ENCODE data around the gene SLC5A3.

SLC5A3 gene

DNA sequence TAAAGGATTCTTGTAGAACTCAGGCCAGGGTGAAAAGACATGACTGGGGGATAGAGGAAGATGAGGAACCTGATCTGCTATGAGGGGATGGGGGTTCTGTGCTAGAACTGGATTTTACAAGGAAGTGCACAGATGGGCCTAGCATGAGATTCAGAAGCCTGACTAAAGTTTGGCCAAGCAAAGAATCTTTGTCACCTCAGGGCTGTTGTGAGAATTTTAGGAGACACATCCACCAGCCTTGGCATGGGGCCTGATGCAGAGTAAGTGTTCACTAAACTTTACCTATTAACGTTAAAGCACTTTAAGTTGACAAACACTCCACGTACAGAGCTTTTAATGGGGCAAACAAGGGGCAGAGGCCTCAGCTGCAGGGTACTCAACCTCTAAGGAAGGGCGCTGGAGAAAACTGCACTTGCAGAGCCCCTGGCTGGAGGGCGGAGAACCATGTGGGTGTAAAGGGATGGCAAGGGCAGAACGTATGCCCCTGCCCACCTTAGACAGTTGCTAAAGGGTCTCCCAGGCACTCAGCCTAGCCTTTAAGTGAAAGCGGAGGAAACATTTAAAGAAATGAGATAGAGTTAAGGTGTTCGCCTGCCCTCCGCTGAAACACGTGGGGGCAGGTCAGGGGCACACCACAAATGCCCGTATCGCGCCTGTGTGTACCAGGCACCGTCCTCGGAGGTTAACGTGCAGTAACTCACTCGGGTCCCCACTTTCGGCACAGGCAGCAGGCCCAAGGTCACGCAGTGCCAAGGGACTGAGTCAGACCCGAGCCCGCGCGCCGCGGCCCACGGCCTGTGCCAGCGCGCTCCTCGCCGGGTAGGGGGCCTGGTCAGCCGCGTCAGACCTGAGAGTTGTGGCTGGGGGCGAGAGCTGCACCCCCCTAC is 990 bp upstream of the SLC5A3 start:
- TF ChIP-seq TARDBP (IDR thresholded peaks at IDR 0.05) (no peak), LEF1 (IDR thresholded peaks at IDR 0.05; ENCODE audit: borderline replicate concordance) (no peak)
- DNase-seq (ENCODE audit: extremely low spot score): no peak
- ChIA-PET CTCF (interaction anchor here (0.8 to 1.0 kb wide), 2 partner anchors 105 to 148 kb away, joined by 3 to 4 read pairs; no protein-coding TSS in a partner anchor), POLR2A (interaction anchor here (0.8 to 1.4 kb wide), 3 partner anchors 9 to 96 kb away, joined by 3 to 4 read pairs (median 4); no protein-coding TSS in a partner anchor)

DNA sequence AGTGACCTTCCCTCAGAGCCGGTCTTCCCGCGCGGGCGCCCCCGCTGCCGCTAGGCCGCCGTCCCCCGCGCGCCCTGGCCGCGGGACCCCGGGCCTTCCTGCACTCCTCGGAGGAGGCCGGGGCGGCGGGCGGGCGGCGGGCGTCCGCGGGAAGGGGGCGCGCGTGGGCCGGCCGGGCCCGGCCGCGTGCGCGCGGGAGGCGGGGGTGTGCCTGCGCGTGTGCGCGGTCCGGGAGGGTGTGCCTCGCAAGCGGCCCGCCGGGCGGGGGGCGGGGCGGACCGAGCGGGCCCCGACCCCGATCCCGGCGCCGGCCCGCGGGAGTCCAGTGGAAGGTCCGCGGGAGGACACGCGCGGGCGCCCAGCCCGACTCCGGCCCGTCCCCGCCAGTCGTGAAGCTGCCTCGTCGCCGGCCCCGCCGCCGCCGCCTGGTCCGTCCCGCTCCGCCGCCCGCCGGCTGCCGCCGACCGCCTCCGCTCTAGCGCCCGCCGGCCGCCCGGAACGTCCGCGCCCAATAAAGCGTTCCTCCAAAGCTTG is 438 bp downstream of the SLC5A3 start:
- TF ChIP-seq FOXK2 (IDR thresholded peaks at IDR 0.05): no peak
- TF ChIP-seq FOXA1 (IDR thresholded peaks at IDR 0.05): no peak
- no peak for TF ChIP-seq NFRKB (IDR thresholded peaks at IDR 0.05)
- TF ChIP-seq TARDBP (IDR thresholded peaks at IDR 0.05): no peak
- DNase-seq (ENCODE audit: extremely low spot score): peak; percentile 50
- ChIA-PET POLR2A (interaction anchor here (0.7 to 1.4 kb wide), 5 partner anchors 15 to 274 kb away, joined by 3 to 4 read pairs (median 4); no protein-coding TSS in a partner anchor), CTCF (interaction anchor here (1.0 kb wide), 1 partner anchor 150 kb away, joined by 4 read pairs; no protein-coding TSS in a partner anchor)

DNA sequence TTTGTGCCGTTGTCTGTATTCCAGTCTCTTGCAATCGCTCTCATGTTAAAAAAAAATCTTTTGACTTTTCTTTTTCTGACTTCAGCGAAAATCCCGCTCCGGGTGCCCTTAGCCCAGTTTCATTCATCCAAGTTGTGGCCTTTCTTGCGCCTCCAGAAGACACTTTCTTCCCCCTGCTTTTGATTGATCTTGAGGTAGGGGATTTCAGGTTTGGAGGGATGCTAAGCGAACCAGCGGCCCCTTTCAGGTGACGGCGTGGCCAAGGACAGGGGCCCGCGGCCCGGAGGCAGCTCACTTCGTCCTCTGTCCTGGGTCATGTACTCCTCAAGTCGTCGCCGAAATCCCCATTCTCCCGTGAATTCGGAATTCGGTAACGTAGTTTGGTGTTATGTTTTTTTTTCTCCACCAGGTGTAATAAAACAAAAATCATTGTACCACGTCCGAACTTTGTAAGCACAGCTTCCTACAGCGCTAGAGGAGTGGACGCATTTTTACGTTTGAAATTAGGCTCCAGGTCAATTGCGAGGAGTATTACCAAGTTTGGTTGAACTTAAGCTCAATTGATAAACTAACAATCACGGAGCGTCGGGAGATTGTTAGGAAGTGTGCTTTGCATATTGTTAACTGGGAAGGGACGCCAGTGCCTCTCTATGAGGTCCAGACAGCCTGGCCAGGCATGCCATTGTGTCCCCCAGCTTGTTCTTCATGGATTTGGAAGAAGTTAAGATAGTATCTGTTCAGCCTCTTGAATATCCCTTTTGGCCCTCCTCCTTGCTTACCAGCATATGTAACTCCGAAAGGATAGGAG is 1.1 kb downstream of the SLC5A3 start:
- DNase-seq (ENCODE audit: extremely low spot score): no peak
- TF ChIP-seq ELF4 (IDR thresholded peaks at IDR 0.05) (no peak), SUZ12 (IDR thresholded peaks at IDR 0.05) (no peak), LEF1 (IDR thresholded peaks at IDR 0.05; ENCODE audit: borderline replicate concordance) (no peak), FOXM1 (IDR thresholded peaks at IDR 0.05; ENCODE audit: borderline replicate concordance) (no peak), NFRKB (IDR thresholded peaks at IDR 0.05) (no peak), ZNF384 (IDR thresholded peaks at IDR 0.05) (no peak)
- TF ChIP-seq, protein P1, sequence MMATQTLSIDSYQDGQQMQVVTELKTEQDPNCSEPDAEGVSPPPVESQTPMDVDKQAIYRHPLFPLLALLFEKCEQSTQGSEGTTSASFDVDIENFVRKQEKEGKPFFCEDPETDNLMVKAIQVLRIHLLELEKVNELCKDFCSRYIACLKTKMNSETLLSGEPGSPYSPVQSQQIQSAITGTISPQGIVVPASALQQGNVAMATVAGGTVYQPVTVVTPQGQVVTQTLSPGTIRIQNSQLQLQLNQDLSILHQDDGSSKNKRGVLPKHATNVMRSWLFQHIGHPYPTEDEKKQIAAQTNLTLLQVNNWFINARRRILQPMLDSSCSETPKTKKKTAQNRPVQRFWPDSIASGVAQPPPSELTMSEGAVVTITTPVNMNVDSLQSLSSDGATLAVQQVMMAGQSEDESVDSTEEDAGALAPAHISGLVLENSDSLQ (IDR thresholded peaks at IDR 0.05): no peak
- CTCF ChIA-PET: interaction anchor here (0.6 kb wide), 2 partner anchors 80 to 602 kb away, joined by 3 read pairs; no protein-coding TSS in a partner anchor
- POLR2A ChIA-PET: interaction anchor here (1.4 kb wide), 2 partner anchors 106 to 128 kb away, joined by 3 to 4 read pairs; no protein-coding TSS in a partner anchor

DNA sequence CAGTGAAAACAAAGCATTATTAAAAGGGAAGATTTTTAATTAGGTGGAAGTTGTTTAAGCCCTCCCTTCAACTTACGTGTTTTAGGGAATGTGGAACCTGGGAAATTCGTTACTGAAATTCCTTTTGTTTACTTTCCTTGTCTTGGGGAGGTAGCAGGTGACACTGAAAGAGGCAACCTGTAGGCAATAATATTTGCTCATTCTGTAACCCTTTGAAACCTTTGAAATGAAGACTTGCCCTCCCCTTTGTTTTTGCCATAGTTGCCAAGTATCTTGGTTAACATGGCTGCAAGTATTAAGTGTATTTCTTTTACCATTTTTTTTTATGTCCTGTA is 1.7 kb downstream of the SLC5A3 start:
- no peak for DNase-seq (ENCODE audit: extremely low spot score)
- POLR2A ChIA-PET: interaction anchor here (1.4 kb wide), 1 partner anchor 106 kb away, joined by 4 read pairs; no protein-coding TSS in a partner anchor
- CTCF ChIA-PET: interaction anchor here (0.6 kb wide), 1 partner anchor 602 kb away, joined by 3 read pairs; no protein-coding TSS in a partner anchor
- no peak for TF ChIP-seq BHLHE40 (IDR thresholded peaks at IDR 0.05; ENCODE audit: borderline replicate concordance)
- TF ChIP-seq NFRKB (IDR thresholded peaks at IDR 0.05): no peak
- TF ChIP-seq ARNT (IDR thresholded peaks at IDR 0.05): no peak
- TF ChIP-seq SUZ12 (IDR thresholded peaks at IDR 0.05): no peak
- TF ChIP-seq, protein P1 (IDR thresholded peaks at IDR 0.05): no peak
- TF ChIP-seq CTBP1 (IDR thresholded peaks at IDR 0.05; ENCODE audit: borderline replicate concordance): no peak
- no peak for TF ChIP-seq SP1 (IDR thresholded peaks at IDR 0.05)
- TF ChIP-seq HDGF (IDR thresholded peaks at IDR 0.05; ENCODE audit: borderline replicate concordance): no peak
- TF ChIP-seq ELF4 (IDR thresholded peaks at IDR 0.05): no peak
- no peak for TF ChIP-seq FOXA1 (IDR thresholded peaks at IDR 0.05)
- TF ChIP-seq FOXK2 (IDR thresholded peaks at IDR 0.05): no peak

DNA sequence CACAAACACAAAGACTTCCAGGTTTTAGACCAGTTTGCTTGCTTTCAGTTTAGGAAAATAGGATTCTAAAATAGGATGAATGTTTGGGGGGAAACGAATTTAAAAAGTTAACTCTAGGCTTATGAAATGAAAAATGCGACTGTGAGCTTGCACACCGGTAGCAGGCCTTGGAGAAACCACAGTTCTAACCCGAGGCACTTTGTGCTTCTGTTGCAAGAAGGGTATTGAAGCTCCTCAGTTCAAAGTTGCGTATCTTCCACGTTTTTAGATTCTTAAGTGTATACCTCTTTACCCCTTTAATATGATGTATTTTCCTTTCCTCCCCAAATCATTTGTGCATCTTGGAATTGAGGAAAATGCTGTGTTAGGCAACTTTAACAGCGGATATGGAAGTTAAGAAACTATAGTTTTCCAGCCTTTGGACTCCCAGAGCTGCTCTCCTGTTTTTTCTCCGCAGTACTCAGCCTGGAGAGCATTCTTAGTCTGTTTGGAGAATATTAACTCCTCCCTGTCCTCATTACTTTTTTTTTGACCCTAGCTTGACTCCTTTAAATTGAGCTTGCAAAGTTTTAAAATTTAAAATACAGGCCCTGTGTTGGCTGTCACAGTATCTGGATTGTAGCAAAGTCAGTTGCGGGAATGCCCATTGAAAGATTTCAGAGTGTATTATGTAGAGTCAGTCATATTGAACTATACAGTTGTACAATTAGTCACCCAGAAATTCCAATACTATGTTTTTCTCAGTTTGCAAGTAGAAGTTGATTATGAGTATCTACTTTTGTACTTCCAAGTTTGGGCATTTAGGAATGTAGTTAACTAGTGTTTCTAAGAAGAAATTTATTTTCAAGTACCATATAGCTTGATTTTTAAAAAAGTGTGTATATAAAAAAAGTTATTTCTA is 2.6 kb downstream of the SLC5A3 start:
- CTCF ChIA-PET: interaction anchor here (0.6 to 0.8 kb wide), 2 partner anchors 272 to 286 kb away, joined by 3 read pairs; no protein-coding TSS in a partner anchor
- POLR2A ChIA-PET: no interaction called here
- DNase-seq (ENCODE audit: extremely low spot score): no peak
- TF ChIP-seq SUZ12 (IDR thresholded peaks at IDR 0.05): no peak
- TF ChIP-seq ARNT (IDR thresholded peaks at IDR 0.05): no peak
- no peak for TF ChIP-seq CTBP1 (IDR thresholded peaks at IDR 0.05; ENCODE audit: borderline replicate concordance)

DNA sequence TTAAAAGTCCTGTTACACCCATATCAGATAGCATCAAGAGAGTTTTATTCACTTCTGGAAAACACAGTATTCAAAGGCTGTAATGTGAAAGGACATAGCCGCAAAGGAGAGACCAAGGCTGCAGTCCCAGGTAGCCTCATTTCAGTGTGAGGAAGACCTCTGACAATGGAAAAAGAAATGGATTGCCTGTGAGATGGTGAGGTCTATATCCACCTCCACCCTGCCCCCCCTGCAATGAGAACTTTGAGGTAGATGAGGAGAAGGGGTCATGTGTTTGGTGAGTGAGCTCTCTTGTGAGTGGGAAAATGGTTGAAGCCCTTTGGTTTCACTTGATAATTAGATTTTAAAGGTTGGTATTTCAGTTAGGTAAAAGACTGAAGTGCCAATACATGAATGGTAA is 3.5 kb downstream of the SLC5A3 start:
- POLR2A ChIA-PET: no interaction called here
- TF ChIP-seq L3MBTL2 (conservative IDR thresholded peaks at IDR 0.05): no peak
- no peak for TF ChIP-seq CTBP1 (IDR thresholded peaks at IDR 0.05; ENCODE audit: borderline replicate concordance)
- no peak for TF ChIP-seq SP1 (IDR thresholded peaks at IDR 0.05)
- TF ChIP-seq, protein P1 (IDR thresholded peaks at IDR 0.05): no peak
- TF ChIP-seq FOXK2 (IDR thresholded peaks at IDR 0.05): no peak
- no peak for TF ChIP-seq FOXM1 (IDR thresholded peaks at IDR 0.05; ENCODE audit: borderline replicate concordance)
- no peak for TF ChIP-seq ARNT (IDR thresholded peaks at IDR 0.05)
- no peak for TF ChIP-seq ELF4 (IDR thresholded peaks at IDR 0.05)
- TF ChIP-seq TARDBP (IDR thresholded peaks at IDR 0.05): no peak
- TF ChIP-seq SUZ12 (IDR thresholded peaks at IDR 0.05): no peak
- no peak for TF ChIP-seq FOXA1 (IDR thresholded peaks at IDR 0.05)
- CTCF ChIA-PET: no interaction called here

More for the DNA sequence above, 3.5 kb downstream of the SLC5A3 start:
- DNase-seq (ENCODE audit: extremely low spot score): no peak
